ENCODE measurements around the gene GDA. TPM values are rescaled to one million over a fixed set of nuclear protein-coding genes. Genes with fewer than 3 reads are reported as not detected.

The GDA gene
- total and polyA plus RNA-seq, 2 of the 4 experiments (the other 2 are of a cell fraction): not detected

DNA sequence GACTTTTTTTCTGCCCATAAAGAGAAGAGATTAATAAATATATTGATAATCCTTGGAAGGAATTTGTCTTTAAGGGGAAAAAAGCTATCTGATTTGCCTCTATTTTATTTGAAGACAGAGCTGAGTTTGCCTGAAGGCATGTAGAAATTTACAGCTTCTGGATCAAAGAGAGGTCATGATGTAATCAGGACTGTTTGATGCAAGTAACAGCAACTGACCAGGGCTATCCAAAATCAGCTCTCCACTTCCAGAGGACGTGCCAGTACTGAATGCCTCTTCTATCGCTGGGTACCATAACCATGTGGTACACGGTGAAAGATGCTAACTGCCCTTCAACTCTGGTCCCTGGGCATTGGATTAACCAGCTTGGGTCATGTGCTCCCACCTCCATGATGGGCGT, 125.2 kb downstream of the GDA start:
- ATAC-seq (ENCODE audit: low read depth): no peak
- POLR2A ChIA-PET (ENCODE audit: unreplicated experiment): no interaction called here
- no peaks in the 10 kb centered on the region for H3K4me1 ChIP-seq (ENCODE audit: control insufficient read depth, insufficient read depth, low read length)

More for the DNA sequence above, 125.2 kb downstream of the GDA start:
- no peak overlapping the region for H3K4me3 ChIP-seq (ENCODE audit: insufficient read depth, low read depth, low read length)
- H3K36me3 ChIP-seq (ENCODE audit: control insufficient read depth, insufficient read depth, low read length): no peaks in the 10 kb centered on the region
- no peak overlapping the region for H4K8ac ChIP-seq (ENCODE audit: low read depth in 2 of 2, low read length in 2 of 2)
- H3K18ac ChIP-seq (ENCODE audit: low read depth, low read length): no peak overlapping the region
- TF ChIP-seq RCOR1 (IDR thresholded peaks at IDR 0.05; ENCODE audit: insufficient replicate concordance, low read length) (no peak), SMC3 (IDR thresholded peaks at IDR 0.05; ENCODE audit: low read depth, low read length) (no peak), RAD21 (IDR thresholded peaks at IDR 0.05; ENCODE audit: low read length) (no peak), BHLHE40 (IDR thresholded peaks at IDR 0.05; ENCODE audit: low read depth, low read length) (no peak), POLR2A (IDR thresholded peaks at IDR 0.05; ENCODE audit: low read depth, low read length) (no peak), MAZ (IDR thresholded peaks at IDR 0.05; ENCODE audit: borderline replicate concordance, low read depth, low read length) (no peak), CHD1 (IDR thresholded peaks at IDR 0.05; ENCODE audit: low read depth, low read length) (no peak), FOS (IDR thresholded peaks at IDR 0.05; ENCODE audit: low read depth, low read length) (no peak), CEBPB (IDR thresholded peaks at IDR 0.05; ENCODE audit: low read depth, low read length) (no peak), MAFK (IDR thresholded peaks at IDR 0.05; ENCODE audit: low read depth, low read length) (no peak), MXI1 (IDR thresholded peaks at IDR 0.05; ENCODE audit: borderline replicate concordance, low read depth, low read length) (no peak), NFE2L2 (IDR thresholded peaks at IDR 0.05; ENCODE audit: low read depth, low read length) (no peak), RFX5 (IDR thresholded peaks at IDR 0.05; ENCODE audit: low read depth, low read length) (no peak)
- TF ChIP-seq, protein P1, sequence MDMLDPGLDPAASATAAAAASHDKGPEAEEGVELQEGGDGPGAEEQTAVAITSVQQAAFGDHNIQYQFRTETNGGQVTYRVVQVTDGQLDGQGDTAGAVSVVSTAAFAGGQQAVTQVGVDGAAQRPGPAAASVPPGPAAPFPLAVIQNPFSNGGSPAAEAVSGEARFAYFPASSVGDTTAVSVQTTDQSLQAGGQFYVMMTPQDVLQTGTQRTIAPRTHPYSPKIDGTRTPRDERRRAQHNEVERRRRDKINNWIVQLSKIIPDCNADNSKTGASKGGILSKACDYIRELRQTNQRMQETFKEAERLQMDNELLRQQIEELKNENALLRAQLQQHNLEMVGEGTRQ (IDR thresholded peaks at IDR 0.05; ENCODE audit: low read depth, low read length): no peak
- TF ChIP-seq, protein P2, sequence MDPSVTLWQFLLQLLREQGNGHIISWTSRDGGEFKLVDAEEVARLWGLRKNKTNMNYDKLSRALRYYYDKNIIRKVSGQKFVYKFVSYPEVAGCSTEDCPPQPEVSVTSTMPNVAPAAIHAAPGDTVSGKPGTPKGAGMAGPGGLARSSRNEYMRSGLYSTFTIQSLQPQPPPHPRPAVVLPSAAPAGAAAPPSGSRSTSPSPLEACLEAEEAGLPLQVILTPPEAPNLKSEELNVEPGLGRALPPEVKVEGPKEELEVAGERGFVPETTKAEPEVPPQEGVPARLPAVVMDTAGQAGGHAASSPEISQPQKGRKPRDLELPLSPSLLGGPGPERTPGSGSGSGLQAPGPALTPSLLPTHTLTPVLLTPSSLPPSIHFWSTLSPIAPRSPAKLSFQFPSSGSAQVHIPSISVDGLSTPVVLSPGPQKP (IDR thresholded peaks at IDR 0.05; ENCODE audit: borderline replicate concordance, low read depth, low read length): no peak
- H4K20me1 ChIP-seq (ENCODE audit: insufficient read depth, low read length): no peaks in the 10 kb centered on the region
- H3K27me3 ChIP-seq (ENCODE audit: control insufficient read depth, insufficient read depth, low read length): peaks cover 12% of the 10 kb centered on the region
- no peak for DNase-seq
- H3K23ac ChIP-seq (ENCODE audit: low read depth, low read length): no peak overlapping the region
- H4K91ac ChIP-seq (ENCODE audit: insufficient read depth, low read depth, low read length): no peak overlapping the region
- intact Hi-C loops (cut with micrococcal nuclease) (no loop called here), in situ Hi-C loops (cut with MboI; ENCODE audit: low sequenced_read_pairs) (loop anchor here (5.0 to 25.0 kb wide), 2 partner anchors 237 to 462 kb away; no protein-coding TSS in a partner anchor), dilution Hi-C loops (cut with HindIII; ENCODE audit: low sequenced_read_pairs, unreplicated experiment) (no loop called here)
- no peaks in the 10 kb centered on the region for H3K9me3 ChIP-seq (ENCODE audit: control insufficient read depth, insufficient read depth, low read length)
- no peak overlapping the region for H2BK5ac ChIP-seq (ENCODE audit: low read depth, low read length, poor library complexity, severe bottlenecking)
- no peak overlapping the region for H2BK120ac ChIP-seq (ENCODE audit: low read depth, low read length)
- no peak overlapping the region for H3K27ac ChIP-seq (ENCODE audit: insufficient read depth, low read length)
- no peak overlapping the region for H2BK20ac ChIP-seq (ENCODE audit: low read depth, low read length)
- H2BK15ac ChIP-seq (ENCODE audit: low read depth, low read length): no peak overlapping the region
- H3K14ac ChIP-seq (replicated peaks; ENCODE audit: low read depth, low read length): no peak overlapping the region
- H3K4me2 ChIP-seq (ENCODE audit: low read depth, low read length): no peak overlapping the region
- CTCF ChIA-PET: interaction anchor here (0.9 kb wide), 1 partner anchor 236 kb away, joined by 3 read pairs; no protein-coding TSS in a partner anchor
- no peaks in the 10 kb centered on the region for H3K9me1 ChIP-seq (ENCODE audit: insufficient read depth, low read length)
- no peak overlapping the region for H4K5ac ChIP-seq (ENCODE audit: low read depth, low read length)
- H3K9ac ChIP-seq (ENCODE audit: low read depth, low read length): no peak overlapping the region
- WGBS, 2 experiments (ENCODE audit: extremely low coverage in 2 of 2, insufficient read length in 1 of 2): 75% methylated on average over 2 of the region's 4 CpGs; no CpG with 5 or more reads in 1 of the 2 experiments
- no peak overlapping the region for H3K56ac ChIP-seq (ENCODE audit: extremely low read depth, insufficient read depth, low read length)
- BruUV-seq (replicated peaks): no TSS peak
- H2AFZ ChIP-seq (replicated peaks; ENCODE audit: low read length, poor library complexity): no peak overlapping the region
- H2AK5ac ChIP-seq (ENCODE audit: low read depth, low read length): no peak overlapping the region
- no peak overlapping the region for H3K4ac ChIP-seq (ENCODE audit: low read depth, low read length)
- H3K79me1 ChIP-seq (ENCODE audit: low read depth in 1 of 2, low read length in 2 of 2): no peaks in the 10 kb centered on the region
- no peak overlapping the region for H2AK9ac ChIP-seq (replicated peaks; ENCODE audit: low read depth, low read length, poor library complexity)
